Measurements from ENCODE around the gene PLA2G3. TPM values are rescaled to one million over a fixed set of nuclear protein-coding genes. Genes with fewer than 3 reads are reported as not detected.

Gene PLA2G3
- polyA plus RNA-seq, 1 donor (not counting 4 experiments of a cell fraction or from before 2014, with no cell fraction given): 0.38 TPM

DNA sequence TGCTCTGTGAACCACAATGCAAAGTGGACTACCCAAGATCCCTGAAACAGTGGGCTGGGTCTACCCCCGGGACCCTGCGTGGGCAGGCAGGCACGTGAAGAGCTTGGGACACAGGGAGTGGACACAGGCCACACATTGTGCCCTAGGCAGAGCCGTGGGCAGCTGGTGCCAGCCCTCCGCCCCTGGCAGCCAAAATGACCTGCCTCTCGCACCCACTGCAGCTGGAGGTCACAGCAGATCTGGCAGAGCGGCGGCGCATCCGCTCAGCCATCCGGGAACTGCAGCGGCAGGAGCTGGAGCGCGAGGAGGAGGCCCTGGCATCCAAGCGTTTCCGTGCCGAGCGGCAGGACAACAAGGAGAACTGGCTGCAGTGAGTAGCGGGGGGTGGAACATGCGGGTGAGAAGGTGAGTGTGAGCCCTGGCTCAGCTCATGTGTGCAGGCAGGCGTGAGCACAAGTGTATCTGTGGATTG is 52.5 kb downstream of the PLA2G3 start:
- Histone ChIP-seq H3K9ac (ENCODE audit: control insufficient read depth, extremely low read depth, insufficient read depth, low read length) (no peak overlapping the region), H3K27ac (ENCODE audit: control insufficient read depth, insufficient read depth, low read length) (no peak overlapping the region), H3K9me3 (ENCODE audit: control insufficient read depth, low read depth, low read length) (no peaks in the 10 kb centered on the region), H3K9me1 (ENCODE audit: control insufficient read depth, extremely low read depth, insufficient read depth, low read length) (no peaks in the 10 kb centered on the region), H3K4me2 (ENCODE audit: control insufficient read depth, extremely low read depth, insufficient read depth, low read depth, low read length) (no peak overlapping the region), H2AFZ (ENCODE audit: control insufficient read depth, low read length) (no peak overlapping the region), H3K4me1 (ENCODE audit: control insufficient read depth, extremely low read depth, insufficient read depth, low read length) (peaks cover 39% of the 10 kb centered on the region), H3K27me3 (ENCODE audit: control insufficient read depth, extremely low read depth, insufficient read depth, low read length) (no peaks in the 10 kb centered on the region), H3K79me2 (ENCODE audit: control insufficient read depth, insufficient read depth, low read length) (peaks cover 83% of the 10 kb centered on the region), H3K36me3 (ENCODE audit: control insufficient read depth in 2 of 2, extremely low read depth in 1 of 2, insufficient read depth in 2 of 2, low read length in 2 of 2) (peaks cover 56 to 81% of the 10 kb centered on the region in 2 experiments), H3K4me3 (ENCODE audit: control insufficient read depth in 2 of 3, extremely low read depth in 1 of 3, insufficient read depth in 2 of 3, low read depth in 1 of 3, low read length in 3 of 3) (no peak overlapping the region), H4K20me1 (ENCODE audit: control insufficient read depth, extremely low read depth, insufficient read depth, low read length) (peaks cover 47% of the 10 kb centered on the region)
- DNase-seq (ENCODE audit: low read depth, low spot score) (no peak), FAIRE-seq (no peak)
- dilution Hi-C loops (cut with MboI; ENCODE audit: extremely low pct_ligation_motif_present, low sequenced_read_pairs): no loop called here
- no peak for TF ChIP-seq EZH2 (IDR thresholded peaks at IDR 0.05; ENCODE audit: low read length)
- TF ChIP-seq, protein P1, sequence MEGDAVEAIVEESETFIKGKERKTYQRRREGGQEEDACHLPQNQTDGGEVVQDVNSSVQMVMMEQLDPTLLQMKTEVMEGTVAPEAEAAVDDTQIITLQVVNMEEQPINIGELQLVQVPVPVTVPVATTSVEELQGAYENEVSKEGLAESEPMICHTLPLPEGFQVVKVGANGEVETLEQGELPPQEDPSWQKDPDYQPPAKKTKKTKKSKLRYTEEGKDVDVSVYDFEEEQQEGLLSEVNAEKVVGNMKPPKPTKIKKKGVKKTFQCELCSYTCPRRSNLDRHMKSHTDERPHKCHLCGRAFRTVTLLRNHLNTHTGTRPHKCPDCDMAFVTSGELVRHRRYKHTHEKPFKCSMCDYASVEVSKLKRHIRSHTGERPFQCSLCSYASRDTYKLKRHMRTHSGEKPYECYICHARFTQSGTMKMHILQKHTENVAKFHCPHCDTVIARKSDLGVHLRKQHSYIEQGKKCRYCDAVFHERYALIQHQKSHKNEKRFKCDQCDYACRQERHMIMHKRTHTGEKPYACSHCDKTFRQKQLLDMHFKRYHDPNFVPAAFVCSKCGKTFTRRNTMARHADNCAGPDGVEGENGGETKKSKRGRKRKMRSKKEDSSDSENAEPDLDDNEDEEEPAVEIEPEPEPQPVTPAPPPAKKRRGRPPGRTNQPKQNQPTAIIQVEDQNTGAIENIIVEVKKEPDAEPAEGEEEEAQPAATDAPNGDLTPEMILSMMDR (optimal IDR thresholded peaks at IDR 0.05 in 1 of 3, IDR thresholded peaks at IDR 0.05 in 1 of 3, conservative IDR thresholded peaks at IDR 0.05 in 1 of 3; ENCODE audit: extremely low read depth in 1 of 3, insufficient read depth in 2 of 3, low read length in 3 of 3): no peak

DNA sequence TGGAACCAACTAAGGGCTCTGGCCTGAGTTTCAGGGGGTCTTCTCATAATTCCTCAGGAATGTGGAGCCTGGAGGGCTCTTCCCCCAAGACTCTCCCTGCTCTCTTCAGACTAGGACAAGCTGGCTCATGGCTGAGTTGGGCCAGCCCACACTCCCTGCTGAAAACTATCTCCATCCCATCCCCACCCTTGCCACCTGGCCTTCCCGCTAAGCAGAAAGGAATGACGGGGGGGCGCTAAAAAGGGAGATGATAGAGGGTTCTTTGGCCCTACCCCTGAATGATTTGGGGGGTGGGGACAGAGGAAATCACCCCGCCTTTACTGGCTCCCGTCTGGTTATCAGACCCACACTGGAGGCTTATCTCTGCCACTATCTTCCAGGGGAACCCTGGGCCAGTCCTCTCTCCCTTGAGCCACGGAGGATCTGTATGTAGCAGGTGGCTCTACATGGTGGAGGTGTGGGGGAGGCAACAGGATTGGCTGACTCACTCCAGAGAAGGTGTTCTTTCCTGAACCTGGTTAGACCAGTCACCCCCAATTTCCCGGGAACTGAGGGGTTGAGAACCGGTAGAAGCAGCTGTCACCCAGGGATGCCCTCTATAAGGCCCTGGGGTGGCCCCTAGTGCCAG is 53.5 kb downstream of the PLA2G3 start:
- no peak overlapping the region for H2AFZ ChIP-seq (ENCODE audit: control insufficient read depth, low read length)
- no peak for TF ChIP-seq EZH2 (IDR thresholded peaks at IDR 0.05; ENCODE audit: low read length)
- TF ChIP-seq, protein P1 (optimal IDR thresholded peaks at IDR 0.05 in 1 of 3, IDR thresholded peaks at IDR 0.05 in 1 of 3, conservative IDR thresholded peaks at IDR 0.05 in 1 of 3; ENCODE audit: extremely low read depth in 1 of 3, insufficient read depth in 2 of 3, low read length in 3 of 3): no peak
- H3K4me3 ChIP-seq (ENCODE audit: control insufficient read depth in 2 of 3, extremely low read depth in 1 of 3, insufficient read depth in 2 of 3, low read depth in 1 of 3, low read length in 3 of 3): no peak overlapping the region
- H3K79me2 ChIP-seq (ENCODE audit: control insufficient read depth, insufficient read depth, low read length): peaks cover 86% of the 10 kb centered on the region
- dilution Hi-C loops (cut with MboI; ENCODE audit: extremely low pct_ligation_motif_present, low sequenced_read_pairs): no loop called here
- H4K20me1 ChIP-seq (ENCODE audit: control insufficient read depth, extremely low read depth, insufficient read depth, low read length): peaks cover 40% of the 10 kb centered on the region
- peaks cover 45% of the 10 kb centered on the region for H3K4me1 ChIP-seq (ENCODE audit: control insufficient read depth, extremely low read depth, insufficient read depth, low read length)
- H3K27ac ChIP-seq (ENCODE audit: control insufficient read depth, insufficient read depth, low read length): peak overlapping the region; percentile 22
- no peak for FAIRE-seq
- no peaks in the 10 kb centered on the region for H3K9me3 ChIP-seq (ENCODE audit: control insufficient read depth, low read depth, low read length)
- no peak overlapping the region for H3K9ac ChIP-seq (ENCODE audit: control insufficient read depth, extremely low read depth, insufficient read depth, low read length)
- H3K4me2 ChIP-seq (ENCODE audit: control insufficient read depth, extremely low read depth, insufficient read depth, low read depth, low read length): no peak overlapping the region
- H3K36me3 ChIP-seq (ENCODE audit: control insufficient read depth in 2 of 2, extremely low read depth in 1 of 2, insufficient read depth in 2 of 2, low read length in 2 of 2): peaks cover 47 to 77% of the 10 kb centered on the region in 2 experiments
- no peaks in the 10 kb centered on the region for H3K9me1 ChIP-seq (ENCODE audit: control insufficient read depth, extremely low read depth, insufficient read depth, low read length)
- H3K27me3 ChIP-seq (ENCODE audit: control insufficient read depth, extremely low read depth, insufficient read depth, low read length): no peaks in the 10 kb centered on the region
- no peak for DNase-seq (ENCODE audit: low read depth, low spot score)
